Islet precursor cell (in vitro differentiated cells): ENCODE data around the gene CARD10.
A peak's percentile ranks its signal among the peaks of the same experiment; 100 is the strongest.

ENCODE experiments used
- DNase-seq: peaks from one replicate; pipeline ENCODE4 v3.0.0-alpha.2; 2018

The CARD10 gene

GRCh38 chr22:37525746-37526350 lies 6.6 kb upstream of the CARD10 start:
- DNase-seq = no peak

DNA sequence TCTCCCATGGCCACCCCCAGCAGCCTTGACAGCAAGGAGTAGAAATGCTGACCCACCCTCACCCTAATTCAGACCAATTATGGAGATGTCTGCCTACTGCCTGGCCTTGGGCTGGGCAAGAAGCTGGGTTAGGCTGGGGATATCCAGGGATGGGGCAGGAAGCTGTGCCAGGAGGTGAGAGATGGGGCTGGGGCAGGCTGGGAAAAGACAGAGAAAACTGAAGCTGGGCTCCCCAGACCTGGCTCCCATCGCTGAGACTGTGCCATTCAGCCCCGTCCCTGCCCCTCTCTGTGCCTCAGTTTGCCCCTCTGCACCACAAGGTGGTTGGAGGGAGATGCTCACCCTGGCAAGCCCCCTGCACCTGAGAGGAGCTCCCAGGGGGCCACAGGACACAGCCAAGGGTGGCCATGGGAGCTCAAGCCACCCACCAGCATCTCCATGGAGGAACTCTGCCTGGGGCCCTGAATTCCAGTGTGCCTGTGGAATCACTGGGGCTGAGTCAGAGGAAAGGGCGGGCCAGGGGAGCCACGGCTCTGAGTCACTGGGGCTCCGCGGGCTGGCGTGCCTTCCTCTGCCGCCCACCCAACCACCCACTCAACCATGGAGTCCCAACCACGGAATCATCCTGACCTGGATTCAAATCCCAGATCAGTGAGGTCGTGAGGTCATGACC lies 6.0 kb upstream of the CARD10 start:
- DNase-seq = peak; percentile 95

DNA sequence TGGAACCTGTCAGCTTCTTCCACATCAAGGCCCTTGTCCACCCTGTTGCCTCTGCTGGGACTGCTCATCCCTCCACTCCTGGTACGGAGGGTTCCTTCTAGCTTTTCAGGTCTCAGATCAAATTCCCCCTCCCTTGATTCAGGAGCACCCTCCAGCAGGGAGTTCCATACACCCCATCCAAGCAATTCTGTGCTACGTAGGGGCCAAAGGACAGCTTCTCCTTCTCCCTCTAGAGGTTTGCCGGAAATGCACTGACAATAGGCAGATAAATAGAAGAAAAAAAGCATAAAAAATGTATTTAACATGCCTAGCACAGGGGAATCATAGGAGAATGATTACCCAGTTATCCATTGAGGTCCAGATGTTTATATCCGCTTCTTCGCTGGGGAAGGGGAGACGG lies 3.3 kb upstream of the CARD10 start:
- DNase-seq = no peak

DNA sequence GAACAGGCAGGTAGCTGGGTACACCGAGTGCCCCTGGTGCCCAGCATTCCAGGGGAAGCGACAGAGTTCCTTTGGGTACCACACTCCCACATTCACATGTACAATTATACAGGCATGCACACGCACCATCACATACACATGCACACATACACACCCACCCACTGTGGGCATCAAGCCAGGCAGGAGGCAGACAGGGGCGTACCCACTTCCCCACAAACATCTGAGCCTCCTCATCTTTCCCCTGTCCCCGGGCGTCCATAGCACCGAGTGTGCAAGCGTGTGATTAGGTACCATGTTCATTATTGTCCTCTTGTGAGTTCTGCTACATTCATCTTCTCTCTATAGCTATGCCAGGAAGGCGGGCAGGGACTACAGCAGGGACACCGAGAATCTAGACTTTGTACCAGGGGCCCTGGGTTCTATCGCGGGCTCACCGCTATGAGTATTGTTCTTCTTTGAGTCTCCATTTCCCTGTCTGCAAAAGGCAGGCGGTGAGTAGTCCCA lies 2.1 kb upstream of the CARD10 start:
- no peak for DNase-seq

DNA sequence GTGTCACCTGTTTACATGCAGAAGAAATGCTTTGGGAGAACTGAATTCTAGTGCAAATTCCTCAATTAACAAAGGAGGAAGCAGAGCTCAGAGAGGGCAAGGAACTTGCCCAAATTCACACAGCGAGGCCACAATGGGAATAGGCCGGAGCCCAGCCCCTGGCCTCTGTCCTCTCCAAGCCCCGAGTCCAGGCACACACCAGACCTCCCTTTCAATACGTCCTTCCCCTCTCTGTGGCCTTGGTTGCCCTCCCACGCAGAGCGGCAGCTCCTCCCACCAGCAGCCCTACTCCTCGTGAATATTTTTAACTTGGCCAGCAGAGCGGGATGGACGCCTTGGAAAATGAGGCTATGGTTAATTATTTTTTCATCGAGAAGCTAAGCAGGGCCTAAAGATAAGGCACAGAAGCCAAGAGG lies 1.6 kb upstream of the CARD10 start:
- no peak for DNase-seq

GRCh38 chr22:37518509-37519267 lies 527 bp downstream of the CARD10 start:
- no peak for DNase-seq

GRCh38 chr22:37517826-37518450 lies 1.3 kb downstream of the CARD10 start:
- DNase-seq = no peak

GRCh38 chr22:37516456-37516855 lies 2.8 kb downstream of the CARD10 start:
- no peak for DNase-seq

DNA sequence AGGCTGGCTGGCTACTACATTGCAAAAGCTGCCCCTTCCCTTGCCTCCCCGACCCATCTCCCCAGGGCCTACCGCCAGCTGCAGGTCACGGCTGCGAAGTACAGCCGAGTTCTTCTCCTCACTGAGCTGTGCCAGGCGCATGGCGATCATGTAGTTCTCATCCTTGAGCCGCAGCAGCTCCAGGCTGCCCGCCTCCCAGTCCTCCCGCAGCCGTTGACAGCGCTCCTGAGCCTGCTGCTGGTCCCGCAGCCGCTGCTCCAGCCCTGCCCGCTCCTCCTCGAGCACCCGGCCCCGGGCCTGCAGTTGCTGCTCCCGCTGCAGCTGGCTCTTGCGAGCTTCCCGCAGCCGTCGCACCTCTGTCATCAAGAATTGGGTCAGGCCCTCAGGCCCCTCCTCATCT lies 3.3 kb downstream of the CARD10 start:
- DNase-seq = no peak

- DNase-seq = peak; percentile 55
Observed at GRCh38 chr22:37514526-37515051, 4.6 kb downstream of the CARD10 start.

DNA sequence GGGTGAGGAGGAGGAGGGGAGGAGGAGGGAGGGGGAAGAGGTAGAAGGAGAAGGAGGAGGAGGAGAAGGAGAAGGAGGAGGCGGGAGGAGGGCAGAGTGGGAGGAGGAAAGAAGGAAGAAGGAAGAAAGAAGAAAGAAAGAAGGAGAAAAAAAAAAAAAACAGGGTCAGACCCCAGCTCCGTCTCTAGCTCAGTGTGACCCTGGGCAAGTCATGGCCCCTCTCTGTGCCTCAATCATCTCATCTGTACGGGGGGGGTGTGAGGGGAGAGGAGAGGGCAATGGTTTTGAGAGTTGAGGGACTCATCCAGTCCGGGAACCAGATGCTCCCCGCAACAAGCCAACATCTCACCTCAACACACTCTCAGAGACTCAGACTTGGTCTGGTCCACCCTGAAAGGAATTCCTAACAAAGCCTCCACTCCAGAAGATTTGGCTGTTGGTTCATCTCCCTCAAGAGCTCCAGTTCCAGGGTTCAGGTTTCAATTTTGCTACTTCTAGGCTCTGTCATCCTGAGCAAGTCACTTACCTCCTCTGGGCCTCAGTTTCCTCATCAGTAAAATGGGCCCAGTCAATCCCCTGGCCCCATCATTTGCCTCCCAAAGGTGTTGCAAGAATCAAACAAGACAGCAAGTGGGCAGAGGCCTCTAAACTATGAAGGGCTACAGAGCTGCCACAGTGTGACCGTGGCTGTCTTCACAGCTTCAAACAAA lies 7.7 kb downstream of the CARD10 start:
- DNase-seq = no peak

DNA sequence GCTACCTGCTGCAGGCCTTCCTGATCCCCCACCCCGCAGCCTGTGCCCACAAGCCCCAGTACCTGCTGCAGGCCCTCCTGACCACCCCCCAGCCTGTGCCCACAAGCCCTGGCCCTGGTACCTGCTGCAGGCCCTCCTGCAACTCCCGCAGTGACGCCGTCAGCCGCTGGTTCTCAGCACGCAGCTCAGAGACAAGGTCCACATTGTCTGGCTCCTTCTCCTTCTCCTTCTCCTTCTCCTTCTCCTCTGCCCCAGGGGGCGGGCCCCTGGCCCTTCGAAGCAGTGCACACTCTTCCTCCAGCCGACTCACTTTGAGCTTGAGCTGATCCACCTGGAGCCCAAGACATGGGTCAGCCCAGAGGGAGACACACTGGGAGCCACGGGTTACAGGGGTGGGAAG lies 9.1 kb downstream of the CARD10 start:
- no peak for DNase-seq

DNA sequence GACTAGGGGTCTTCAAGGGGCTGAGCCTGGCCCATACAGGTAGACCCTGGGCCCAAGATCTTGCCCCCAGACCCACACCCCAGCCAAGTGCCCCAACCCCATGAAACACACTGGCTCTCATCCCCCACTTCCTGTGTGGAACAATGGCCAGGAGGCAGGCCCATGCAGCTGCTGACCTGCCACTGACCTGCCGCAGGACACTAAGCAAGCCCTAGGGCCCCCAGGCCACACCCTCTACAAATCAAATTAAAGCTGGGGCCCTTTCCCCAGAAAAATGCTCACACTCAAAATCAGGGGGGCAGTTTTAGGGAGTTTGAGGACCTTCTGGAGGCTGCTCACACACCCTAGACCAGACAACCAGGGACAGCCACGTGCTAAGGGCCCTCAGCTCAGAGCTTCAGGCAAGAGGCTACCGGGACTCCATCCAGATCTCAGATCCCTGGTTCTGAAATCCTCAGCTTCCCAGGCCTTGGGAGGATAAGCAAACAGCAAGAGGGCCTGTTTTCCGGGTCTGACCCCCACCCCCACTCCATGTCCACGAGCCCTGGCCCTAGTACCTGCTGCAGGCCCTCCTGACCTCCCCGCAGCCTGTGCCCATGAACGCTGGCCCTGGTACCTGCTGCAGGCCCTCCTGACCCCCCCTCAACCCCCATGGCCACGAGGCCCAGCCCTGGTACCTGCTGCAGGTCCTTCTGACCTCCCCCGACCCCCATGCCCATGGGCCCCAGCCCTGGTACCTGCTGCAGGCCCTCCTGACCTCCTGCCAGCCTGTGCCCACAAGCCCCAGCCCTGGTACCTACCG lies 10.0 kb downstream of the CARD10 start:
- DNase-seq = no peak

GRCh38 chr22:37508431-37508992 lies 10.7 kb downstream of the CARD10 start:
- no peak for DNase-seq

GRCh38 chr22:37507731-37508130 lies 11.5 kb downstream of the CARD10 start:
- DNase-seq = no peak

- no peak for DNase-seq
Observed at GRCh38 chr22:37505989-37506388, 13.2 kb downstream of the CARD10 start.

GRCh38 chr22:37505565-37505964 lies 13.7 kb downstream of the CARD10 start:
- no peak for DNase-seq

GRCh38 chr22:37504964-37505363 lies 14.3 kb downstream of the CARD10 start:
- DNase-seq = no peak

- no peak for DNase-seq
Observed at GRCh38 chr22:37503850-37504249, 15.4 kb downstream of the CARD10 start.

DNA sequence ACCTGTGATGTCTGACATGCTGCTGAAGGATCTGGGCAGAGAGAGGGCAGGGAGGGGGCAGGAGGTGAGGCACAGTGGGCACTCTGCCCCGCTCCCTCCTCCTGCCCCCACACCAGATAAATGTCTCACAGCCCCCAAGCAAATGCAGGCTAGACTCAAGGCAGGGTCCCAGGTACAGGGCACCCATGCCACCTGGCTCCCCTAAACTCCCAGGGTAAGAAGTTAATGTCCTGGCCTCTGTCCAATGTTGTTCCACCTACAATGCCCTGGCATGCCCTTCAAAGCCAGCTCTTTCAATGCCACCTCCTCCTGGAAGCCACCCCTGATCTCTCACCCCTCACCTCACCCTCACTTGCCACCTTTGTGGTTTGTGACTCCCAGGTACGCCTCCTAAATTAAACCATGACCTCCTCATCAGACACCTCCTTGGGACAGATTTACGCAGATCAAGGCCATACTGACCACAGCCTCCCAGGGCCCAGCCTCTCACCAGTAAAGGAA lies 16.0 kb downstream of the CARD10 start:
- DNase-seq = no peak
